ENCODE data around the gene SKA2.
"Not testable (repeated sequence)": the region's sequence is repeated elsewhere in the genome, so short reads cannot be mapped to it uniquely, and the experiment has no call there.

The SKA2 gene

DNA sequence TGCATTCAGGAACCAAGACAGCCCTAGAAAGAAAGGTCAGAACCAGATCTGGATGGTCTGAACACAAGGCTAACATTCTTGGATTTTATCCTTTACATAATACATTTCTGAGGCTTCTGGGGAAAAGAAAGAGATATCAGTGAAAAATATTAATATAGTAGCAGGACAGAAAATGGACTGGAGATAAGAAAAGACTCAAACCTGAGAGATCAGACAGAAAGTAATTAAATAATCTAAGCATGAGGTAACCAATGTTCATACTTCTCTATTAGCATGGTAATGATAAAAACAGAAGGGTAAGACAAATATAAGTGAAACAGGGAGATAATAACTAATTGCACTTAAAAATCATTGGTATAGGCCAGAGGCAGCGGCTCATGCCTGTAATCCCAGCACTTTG is 53.8 kb downstream of the SKA2 start:
- no peak for DNase-seq

DNA sequence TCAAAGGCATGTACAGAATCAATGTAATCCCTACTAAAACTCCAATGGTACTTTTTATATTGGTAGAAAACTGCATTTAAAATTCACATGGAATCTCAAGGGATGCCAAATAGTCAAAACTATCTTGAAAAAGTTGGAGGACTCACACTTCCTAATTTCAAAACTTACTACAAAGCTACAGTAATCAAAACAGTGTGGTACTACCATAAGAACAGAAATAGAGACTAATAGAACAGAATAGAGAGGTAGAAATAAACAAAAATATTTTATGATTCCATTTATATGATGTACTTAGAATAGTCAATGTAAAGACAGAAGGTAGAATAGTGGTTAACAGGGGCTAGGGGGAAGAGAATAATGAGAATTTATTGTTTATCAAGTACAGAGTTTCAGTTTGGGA is 57.1 kb downstream of the SKA2 start:
- DNase-seq, result no peak

DNA sequence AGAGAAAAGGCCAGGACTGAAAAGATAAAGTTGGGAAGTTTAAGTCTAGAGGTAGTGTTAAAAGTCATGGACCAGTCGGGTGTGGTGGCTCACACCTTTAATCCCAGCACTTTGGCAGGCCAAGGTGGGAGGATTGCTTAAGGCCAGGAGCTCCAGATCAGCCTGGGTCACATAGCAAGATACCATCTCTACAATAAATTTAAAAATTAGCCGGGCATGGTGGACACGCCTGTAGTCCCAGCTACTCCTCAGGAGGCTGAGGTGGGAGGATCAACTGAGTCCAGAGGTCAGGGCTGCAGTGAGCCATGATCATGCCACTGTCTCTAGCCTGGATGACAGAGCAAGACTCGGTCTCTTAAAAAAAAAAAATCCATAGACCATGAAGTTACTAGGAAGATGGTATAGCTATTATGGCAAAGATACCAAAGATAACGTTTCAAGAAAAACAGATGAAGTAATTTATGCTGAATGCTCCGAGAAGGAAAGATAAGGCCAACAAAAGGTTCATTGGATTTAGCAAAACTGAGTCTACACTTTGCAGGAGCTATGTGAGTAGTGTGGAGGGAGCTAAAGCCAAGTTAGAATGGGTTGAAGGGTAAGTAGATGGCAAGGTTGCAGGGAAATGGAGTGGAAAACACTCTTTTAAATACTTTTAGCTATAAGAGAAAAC is 60.0 kb downstream of the SKA2 start:
- DNase-seq, result no peak

DNA sequence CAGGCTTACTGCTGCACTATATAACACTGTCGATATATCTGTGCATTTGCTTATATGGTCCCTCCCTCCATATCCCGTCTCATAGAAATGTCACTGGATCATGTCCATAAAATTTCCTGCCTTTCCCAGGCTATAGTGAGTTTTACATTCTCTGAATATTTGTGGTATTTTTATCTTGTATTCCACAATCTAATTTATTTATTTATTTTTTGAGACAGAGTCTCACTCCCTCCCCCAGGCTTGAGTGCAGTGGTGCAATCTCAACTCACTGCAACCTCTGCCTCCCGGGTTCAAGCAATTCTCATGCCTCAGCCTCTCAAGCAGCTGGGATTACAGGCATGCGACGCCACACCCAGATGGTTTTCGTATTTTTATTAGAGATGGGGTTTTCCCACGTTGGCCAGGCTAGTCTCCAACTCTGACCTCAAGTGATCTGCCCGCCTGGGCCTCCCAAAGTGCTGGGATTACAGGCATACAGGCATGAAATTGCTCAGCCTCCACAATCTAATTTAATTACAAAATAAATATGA is 61.2 kb downstream of the SKA2 start:
- DNase-seq, result no peak

DNA sequence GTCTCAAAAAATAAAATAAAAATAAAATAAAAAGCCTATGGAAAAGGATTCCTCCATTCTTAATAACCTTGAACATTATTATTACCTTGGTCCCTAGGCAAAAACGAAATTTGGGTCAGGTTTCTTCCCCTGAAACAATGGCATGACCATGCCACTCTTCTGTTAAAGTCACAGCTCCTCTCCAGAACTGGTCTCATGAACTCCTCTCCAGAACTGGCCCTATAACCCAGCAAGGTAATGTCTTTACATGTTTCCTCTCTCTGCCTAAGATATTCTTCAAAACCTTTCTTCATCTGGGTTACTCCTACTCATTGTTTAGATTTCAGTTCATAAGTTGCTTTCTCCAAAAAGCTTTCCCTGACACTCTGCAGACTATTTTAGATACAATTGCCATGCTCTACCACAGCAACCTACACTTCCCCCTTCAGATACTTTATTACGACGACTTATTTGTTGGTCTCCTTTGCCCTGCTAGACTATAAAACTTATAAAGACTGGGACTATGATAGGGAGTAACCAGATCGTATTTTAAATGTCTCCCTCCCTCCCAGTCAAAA is 61.8 kb downstream of the SKA2 start:
- no peak for DNase-seq

DNA sequence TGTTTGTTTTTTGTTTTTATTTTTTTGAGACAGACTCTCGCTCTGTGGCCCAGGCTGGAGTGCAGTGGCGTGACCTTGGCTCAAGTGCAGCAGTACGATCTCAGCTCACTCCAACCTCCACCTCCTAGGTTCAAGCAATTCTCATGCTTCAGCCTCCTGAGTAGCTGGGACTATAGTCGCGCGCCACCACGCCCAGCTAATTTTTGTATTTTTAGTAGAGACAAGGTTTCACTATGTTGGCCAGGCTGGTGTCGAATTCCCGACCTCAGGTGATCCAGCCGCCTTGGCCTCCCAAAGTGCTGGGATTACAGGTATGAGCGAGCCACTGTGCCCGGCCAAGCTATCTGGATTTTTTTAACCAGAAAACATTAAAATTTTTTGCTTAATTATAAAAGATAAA is 64.4 kb downstream of the SKA2 start:
- not testable (repeated sequence) for DNase-seq

DNA sequence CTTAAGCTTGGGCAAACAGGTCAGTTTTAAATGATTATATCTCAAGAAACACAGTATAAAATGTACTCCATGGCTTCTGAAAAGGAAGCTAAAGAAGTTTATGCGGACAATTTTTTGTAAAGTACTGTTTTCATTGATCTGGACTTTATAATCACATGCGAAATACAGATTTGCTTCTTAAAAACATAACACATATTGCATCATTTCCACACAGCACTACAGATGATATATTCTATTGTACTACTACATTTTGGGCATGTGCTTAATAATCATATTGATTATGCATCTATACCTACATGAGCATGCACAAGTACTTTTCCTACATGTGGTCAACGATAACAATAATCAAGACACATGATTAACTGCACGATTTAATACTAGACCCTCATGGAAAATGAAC is 70.8 kb downstream of the SKA2 start:
- no peak for DNase-seq

DNA sequence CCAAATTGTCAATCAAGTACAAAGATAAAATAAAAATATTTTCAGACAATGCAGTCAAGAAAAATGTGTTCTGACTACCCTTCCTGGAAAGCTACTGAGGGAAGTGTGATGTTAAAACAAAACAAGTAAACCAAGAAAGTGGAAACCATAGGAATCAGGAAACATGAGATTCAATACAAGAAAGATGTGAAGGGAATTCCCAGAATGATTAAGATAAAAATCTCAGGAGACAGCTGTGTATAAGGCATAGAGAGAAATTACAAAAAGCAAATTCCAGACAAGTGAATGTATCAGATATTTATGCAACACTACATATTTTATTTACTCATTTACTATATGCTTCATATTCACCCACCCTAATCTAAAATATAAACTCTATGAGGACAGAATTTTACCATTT is 80.5 kb downstream of the SKA2 start:
- no peak for DNase-seq

DNA sequence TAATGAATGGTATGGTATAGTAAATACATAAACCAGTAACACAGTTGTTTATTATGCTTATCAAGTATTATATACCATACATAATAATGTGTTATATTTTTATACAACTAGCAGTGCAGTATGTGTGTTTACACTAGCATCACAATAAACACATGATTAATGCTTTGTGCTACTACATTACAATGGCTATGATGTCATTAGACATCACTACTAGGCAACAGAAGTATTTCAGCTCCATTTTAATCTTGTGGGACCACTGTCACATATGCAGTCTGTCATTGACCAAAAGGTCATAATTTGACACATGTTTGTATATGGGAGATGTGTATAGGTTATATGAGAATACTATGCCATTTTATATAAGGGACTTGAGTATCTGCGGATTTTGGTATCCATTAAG is 81.0 kb downstream of the SKA2 start:
- no peak for DNase-seq

DNA sequence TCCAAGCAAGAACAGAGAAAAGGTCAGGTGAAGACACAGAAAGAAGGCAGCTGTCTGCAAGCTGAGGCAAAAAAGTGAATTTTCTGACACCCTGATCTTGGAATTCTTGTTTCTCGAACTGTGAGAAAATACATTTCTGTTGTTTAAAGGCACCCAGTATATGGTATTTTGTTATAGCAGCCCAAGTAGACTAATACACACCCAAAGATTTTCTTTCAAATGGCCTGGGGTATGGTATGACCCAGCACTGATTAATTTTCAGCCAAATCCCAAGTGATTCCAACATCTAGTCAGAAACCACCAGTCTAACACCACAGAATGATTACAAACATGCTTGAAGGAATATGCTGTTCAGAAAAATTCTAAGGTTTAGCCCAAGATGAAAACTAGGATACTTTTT is 85.1 kb downstream of the SKA2 start:
- DNase-seq, result no peak

DNA sequence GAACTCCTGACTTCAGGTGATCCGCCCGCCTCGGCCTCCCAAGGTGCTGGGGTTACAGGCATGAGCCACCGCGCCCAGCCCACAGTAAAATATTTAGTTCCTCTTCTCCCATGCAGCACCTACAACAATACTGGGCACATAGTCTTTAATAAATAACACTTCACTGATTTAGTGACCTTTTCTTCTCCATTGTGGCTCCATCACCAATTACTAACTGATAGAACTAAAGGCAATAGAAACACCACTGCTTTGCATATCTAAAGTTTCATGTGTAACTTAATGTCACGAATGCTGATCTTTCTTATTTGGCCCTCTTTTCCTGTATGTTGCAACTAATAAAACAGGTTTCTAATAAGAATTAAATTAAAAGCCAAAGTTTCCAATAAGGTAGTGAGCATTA is 87.2 kb downstream of the SKA2 start:
- DNase-seq, result no peak

DNA sequence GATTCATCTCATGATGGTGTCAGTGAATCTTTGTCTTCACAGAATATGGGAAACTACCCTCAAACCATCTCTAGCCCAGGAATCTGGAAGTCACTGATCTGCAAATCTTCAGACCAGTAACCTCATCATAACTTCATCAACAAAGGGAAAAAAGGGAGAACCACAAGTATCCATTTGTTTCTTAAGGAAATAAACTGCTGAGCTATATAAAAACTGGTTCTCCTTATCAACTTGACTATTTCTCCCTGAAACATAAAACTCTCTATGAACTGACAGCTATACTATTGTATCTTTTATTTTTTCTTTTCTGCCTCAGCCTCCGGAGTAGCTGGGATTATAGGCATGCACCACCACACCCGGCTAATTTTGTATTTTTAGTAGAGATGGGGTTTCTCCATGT is 87.6 kb downstream of the SKA2 start:
- DNase-seq, result no peak

DNA sequence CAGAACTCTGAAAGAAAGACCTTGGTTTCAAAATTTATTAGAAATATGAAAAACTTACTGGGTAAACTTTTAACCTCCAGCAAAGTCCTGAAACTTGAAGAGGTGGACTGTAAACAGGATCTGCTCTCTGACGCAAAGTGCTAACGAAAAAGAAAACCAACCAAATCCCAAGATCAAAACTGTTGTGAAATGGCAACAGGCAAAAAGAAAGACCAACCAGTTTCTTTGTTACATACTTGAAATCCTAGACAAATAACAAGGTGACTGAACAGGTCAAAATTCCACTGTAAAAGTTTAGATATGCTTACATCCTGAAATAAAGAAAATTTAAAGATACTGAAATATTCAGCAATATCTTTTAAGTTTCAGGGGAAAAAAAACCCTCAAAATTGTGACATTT is 92.5 kb downstream of the SKA2 start:
- DNase-seq, result no peak
